Stimulated activated CD8-positive, alpha-beta memory T cell treated with anti-CD3 and anti-CD28 coated beads, Interleukin-4, amount 100 ng/mL, for 24 hours (primary cell): ENCODE results near the gene HCN1.
"Not testable (repeated sequence)": the region's sequence is repeated elsewhere in the genome, so short reads cannot be mapped to it uniquely, and the experiment has no call there.

ENCODE experiments used
- DNase-seq: peaks from one replicate; pipeline ENCODE4 v3.0.0-alpha.2; 2020; ENCODE audit warnings: low read depth

HCN1 gene

GRCh38 chr5:45617859-45618416 is 78.2 kb downstream of the HCN1 start:
- DNase-seq, result no peak

DNA sequence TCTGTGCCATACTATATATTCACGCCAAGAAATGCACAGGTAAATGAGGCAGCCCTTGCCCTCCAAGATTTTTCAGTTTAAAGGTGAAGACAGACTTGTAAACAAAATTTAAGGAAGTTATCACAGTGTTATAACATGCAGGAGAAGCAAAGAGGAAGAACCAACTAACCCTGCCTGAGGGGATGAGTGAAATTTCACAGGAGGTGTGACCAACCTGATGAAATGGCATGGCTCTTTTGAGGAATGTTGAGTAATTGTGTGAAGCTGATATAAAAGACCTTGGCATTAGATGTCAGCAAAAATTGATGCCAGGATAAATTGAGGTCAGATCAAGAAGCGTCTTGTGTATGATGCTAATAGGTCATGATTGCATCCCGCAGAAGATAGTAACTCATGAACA is 86.5 kb downstream of the HCN1 start:
- DNase-seq, result no peak

- DNase-seq, result no peak
These were observed 92.1 kb downstream of the HCN1 start for GRCh38 chr5:45604092-45604491.

DNA sequence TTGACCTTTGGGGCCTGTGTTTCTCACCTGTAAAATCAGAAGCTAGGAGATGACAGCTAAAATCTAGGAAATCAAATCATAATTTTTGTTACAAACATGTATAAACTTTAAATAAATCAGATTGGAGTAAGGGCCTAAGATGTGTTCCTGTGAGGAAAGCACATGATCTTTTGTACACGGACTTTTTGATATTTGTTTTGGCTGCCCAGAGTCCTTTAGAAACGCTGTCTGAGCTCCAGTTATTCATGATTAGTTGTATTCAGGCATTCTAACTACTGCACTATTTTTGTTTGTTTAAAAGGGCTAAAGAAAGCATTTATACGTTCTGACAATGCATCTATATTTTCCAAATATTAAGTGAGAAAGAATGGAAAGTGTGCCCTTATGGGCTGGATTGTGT is 94.8 kb downstream of the HCN1 start:
- DNase-seq, result no peak

- no peak for DNase-seq
These were observed 99.9 kb downstream of the HCN1 start for GRCh38 chr5:45596320-45596719.

GRCh38 chr5:45586001-45586400 is 110.2 kb downstream of the HCN1 start:
- not testable (repeated sequence) for DNase-seq

DNA sequence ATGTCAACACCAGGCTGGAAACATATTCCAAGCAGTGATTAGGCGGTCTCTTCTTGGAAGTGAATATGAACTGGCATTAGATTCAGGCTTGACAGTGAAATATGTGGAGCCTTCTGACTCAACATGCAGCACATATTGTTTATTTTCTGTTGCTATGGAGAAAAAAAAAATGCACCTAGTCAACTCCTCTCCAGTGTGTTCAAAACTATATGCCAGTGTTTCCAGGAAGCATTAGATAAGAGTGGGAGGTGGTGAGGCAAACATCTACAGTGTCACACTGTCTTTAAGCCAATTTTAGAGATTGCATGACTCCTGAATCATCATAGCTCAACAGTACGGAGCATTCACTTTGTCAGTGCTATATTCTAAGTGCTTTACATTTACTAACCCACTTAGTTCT is 117.9 kb downstream of the HCN1 start:
- DNase-seq, result no peak

DNA sequence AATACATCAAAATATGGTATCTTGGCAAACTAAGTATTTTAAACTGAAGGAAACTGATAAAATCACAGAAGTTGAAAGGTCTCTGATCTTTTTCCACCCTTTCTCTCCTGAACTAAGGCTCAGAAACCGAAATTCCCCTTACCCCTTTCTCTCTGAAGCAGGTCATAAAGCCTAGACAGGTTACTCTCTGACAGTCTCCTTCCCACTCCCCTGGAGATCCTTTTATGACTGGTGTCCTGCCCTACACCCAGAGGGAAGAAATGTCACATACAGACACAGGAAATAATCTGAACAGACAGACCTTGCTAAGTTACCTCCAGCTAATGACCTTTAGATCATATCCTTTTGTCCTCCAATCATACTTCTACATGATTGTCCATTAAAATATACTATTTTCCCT is 127.4 kb downstream of the HCN1 start:
- DNase-seq, result no peak

- no peak for DNase-seq
These were observed 153.8 kb downstream of the HCN1 start for GRCh38 chr5:45542421-45542820.

GRCh38 chr5:45533663-45534062 is 162.5 kb downstream of the HCN1 start:
- no peak for DNase-seq

- no peak for DNase-seq
These were observed 163.2 kb downstream of the HCN1 start for GRCh38 chr5:45532826-45533624.

GRCh38 chr5:45521067-45521466 is 175.1 kb downstream of the HCN1 start:
- DNase-seq, result no peak

GRCh38 chr5:45512521-45512920 is 183.7 kb downstream of the HCN1 start:
- DNase-seq, result no peak

DNA sequence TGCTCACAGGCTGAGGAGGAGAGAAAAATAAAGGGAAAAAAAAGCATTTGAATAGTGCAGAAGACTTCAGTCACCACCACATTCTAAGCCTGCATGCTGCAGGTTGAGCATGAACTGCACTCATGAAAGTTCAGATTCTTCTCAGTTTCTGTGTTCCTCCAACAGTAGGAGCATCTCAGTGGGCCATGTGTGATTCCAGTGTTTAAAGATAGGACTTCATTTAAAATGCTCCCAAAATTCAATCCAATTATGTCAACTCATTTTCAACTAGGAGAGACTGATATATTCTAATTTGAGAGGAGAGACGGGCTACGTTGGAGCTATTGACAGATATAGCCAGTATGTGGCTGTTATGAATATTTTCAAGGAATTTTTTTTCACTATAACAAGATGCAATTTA is 186.8 kb downstream of the HCN1 start:
- DNase-seq, result no peak

- DNase-seq, result no peak
These were observed 188.0 kb downstream of the HCN1 start for GRCh38 chr5:45508135-45508534.

DNA sequence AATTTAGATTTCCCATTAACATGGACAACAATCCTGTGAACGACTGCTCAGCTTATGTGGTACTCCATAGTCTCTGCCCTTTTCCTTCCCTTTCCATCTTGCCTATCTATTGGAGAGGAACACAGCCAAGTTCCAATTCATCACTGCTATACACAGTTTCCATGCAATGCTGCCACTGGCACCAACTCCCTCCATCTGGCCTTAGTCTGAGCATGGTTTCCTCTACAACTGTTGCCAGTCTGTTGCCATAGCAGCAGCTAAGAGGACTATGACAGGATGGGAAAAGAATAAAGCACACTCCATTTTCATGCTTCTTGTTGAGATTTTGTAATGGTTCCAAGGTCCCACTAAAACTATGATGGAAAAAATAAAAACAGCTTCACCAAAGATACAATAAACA is 189.0 kb downstream of the HCN1 start:
- no peak for DNase-seq

DNA sequence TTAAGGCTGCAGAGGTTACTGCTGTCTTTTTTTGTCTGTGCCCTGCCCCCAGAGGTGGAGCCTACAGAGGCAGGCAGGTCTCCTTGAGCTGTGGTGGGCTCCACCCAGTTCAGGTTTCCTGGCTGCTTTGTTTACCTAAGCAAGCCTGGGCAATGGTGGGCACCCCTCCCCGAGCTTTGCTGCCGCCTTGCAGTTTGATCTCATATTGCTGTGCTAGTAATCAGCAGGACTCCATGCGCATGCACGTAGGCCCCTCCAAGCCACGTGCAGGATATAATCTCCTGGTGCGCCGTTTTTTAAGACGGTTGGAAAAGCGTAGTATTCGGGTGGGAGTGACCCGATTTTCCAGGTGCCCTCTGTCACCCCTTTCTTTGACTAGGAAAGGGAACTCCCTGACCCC is 197.2 kb downstream of the HCN1 start:
- DNase-seq, result not testable (repeated sequence)

DNA sequence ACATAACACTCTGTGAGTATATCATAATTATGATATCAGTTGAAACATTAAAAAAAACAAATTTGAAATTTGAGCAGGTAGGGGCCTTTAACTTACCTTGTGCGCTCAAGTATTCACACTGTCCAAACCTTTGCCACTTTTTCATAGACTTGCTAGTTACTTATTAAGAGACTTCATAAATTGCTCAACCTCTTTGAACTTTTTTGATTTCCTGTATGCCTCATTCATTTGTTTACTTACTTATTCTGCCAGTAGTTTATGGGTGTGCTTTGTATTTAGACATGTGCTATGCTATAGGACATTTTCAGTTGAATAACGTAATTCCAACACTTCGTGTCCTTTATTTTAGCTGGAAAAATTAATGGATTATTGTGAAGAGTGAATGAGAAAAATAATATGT is 204.8 kb downstream of the HCN1 start:
- DNase-seq, result no peak

- DNase-seq, result no peak
These were observed 211.4 kb downstream of the HCN1 start for GRCh38 chr5:45484781-45485180.

GRCh38 chr5:45454114-45454513 is 242.1 kb downstream of the HCN1 start:
- no peak for DNase-seq

GRCh38 chr5:45444856-45445255 is 251.3 kb downstream of the HCN1 start:
- DNase-seq, result not testable (repeated sequence)

DNA sequence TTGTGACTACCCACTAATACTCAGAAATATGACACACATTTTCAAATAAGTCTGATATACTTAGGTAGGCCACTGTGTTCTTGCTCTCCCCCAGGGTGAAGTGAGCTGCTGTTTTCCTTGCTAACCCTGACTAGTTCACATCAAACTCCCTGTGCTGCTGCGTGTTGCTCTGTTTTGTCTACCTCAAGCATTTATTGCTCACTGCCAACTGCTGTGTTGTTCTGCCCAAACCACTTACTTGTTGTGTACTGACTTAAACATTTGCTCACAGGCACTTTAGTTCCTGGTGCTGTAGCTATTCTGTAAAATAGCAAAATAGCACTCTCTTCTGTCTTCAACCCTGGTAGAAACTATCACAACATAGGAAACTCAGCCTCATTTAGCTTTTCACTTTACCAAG is 255.7 kb downstream of the HCN1 start:
- DNase-seq, result no peak

DNA sequence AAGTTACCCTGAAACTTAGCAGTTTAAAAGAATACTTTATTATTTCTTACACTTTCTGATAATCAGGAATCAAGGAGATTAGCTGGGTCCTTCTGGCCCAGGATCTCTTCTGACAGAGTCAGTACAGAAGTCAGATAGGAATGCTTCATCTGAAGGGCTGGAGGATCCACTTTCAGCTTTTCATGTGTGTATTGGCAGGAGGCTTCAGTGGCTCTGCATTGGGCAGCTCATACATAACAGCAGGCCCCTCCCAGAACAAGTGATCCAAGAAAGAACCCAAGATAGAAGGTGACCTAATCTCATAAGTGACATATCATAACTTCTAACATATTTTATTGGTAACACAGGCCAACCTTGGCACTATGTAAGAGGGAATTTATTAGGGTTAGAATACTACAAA is 258.4 kb downstream of the HCN1 start:
- DNase-seq, result no peak
